Suprapubic skin (tissue), 3 donors: ENCODE measurements around the gene KCND1.

ENCODE experiments used
- POLR2A ChIP-seq, 2 donors: fragments of 450-650 bp; IDR thresholded peaks; one replicate each; pipeline ENCODE4 v1.6.1; 2017; ENCODE audit warnings: antibody characterized with exemption in 2 of 2, mild to moderate bottlenecking in 2 of 2, moderate library complexity in 2 of 2
- TF ChIP-seq, protein P1 (sequence below), 2 donors: fragments of 200-600 bp in 1 of 2; fragments of 450-650 bp in 1 of 2; sonication (generic) in 1 of 2; IDR thresholded peaks; one replicate each; pipeline ENCODE4 v1.5.1; 2016 to 2019; ENCODE audit warnings: antibody characterized with exemption in 2 of 2, mild to moderate bottlenecking in 1 of 2, moderate library complexity in 1 of 2

- TF ChIP-seq POLR2A (IDR thresholded peaks at IDR 0.05): no peak
- TF ChIP-seq, protein P1, sequence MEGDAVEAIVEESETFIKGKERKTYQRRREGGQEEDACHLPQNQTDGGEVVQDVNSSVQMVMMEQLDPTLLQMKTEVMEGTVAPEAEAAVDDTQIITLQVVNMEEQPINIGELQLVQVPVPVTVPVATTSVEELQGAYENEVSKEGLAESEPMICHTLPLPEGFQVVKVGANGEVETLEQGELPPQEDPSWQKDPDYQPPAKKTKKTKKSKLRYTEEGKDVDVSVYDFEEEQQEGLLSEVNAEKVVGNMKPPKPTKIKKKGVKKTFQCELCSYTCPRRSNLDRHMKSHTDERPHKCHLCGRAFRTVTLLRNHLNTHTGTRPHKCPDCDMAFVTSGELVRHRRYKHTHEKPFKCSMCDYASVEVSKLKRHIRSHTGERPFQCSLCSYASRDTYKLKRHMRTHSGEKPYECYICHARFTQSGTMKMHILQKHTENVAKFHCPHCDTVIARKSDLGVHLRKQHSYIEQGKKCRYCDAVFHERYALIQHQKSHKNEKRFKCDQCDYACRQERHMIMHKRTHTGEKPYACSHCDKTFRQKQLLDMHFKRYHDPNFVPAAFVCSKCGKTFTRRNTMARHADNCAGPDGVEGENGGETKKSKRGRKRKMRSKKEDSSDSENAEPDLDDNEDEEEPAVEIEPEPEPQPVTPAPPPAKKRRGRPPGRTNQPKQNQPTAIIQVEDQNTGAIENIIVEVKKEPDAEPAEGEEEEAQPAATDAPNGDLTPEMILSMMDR (IDR thresholded peaks at IDR 0.05): no peak
Observed at GRCh38 chrX:48933757-48934156, 37.9 kb downstream of the KCND1 start.
